Breast epithelium (tissue), 4 donors: ENCODE measurements around the gene TMEM117. TPM values are rescaled to one million over a fixed set of nuclear protein-coding genes. Genes with fewer than 3 reads are reported as not detected.

Source experiments
- DNase-seq, 2 donors: peaks; one replicate each; pipeline ENCODE4 v3.0.0-alpha.2; 2019; ENCODE audit warnings: low spot score in 2 of 2
- H3K27ac ChIP-seq, 2 donors: fragments of 200-600 bp; sonication (generic) in 1 of 2; one replicate each; pipeline ENCODE4 v1.5.1; 2016 to 2019; ENCODE audit warnings: mild to moderate bottlenecking in 1 of 2
- H3K27me3 ChIP-seq, 2 donors: fragments of 200-600 bp; sonication (generic) in 1 of 2; one replicate each; pipeline versions ENCODE4 v1.5.1 to v1.6.0; 2017 to 2019; ENCODE audit warnings: control low read depth in 1 of 2, mild to moderate bottlenecking in 1 of 2
- H3K36me3 ChIP-seq: fragments of 200-600 bp; one replicate; pipeline ENCODE4 v1.5.1; 2019
- H3K4me1 ChIP-seq, 2 donors: fragments of 200-600 bp; sonication (generic); one replicate each; pipeline ENCODE4 v1.5.1; 2016 to 2019; ENCODE audit warnings: control low read depth in 1 of 2
- H3K4me3 ChIP-seq, 3 donors: fragments of 200-600 bp; sonication (generic); 1 replicate in 2 of 3; 2 replicates in 1 of 3; pipeline ENCODE4 v1.5.1; 2016 to 2019; ENCODE audit warnings: mild to moderate bottlenecking in 3 of 3, moderate library complexity in 2 of 3
- H3K9me3 ChIP-seq, 2 donors: fragments of 200-600 bp; sonication (generic) in 1 of 2; one replicate each; pipeline ENCODE4 v1.5.1; 2016 to 2019; ENCODE audit warnings: control low read depth in 1 of 2
- CTCF ChIP-seq, 3 donors: fragments of 450-650 bp; IDR thresholded peaks; one replicate each; pipeline ENCODE4 v1.5.1; 2016 to 2017; ENCODE audit warnings: antibody characterized with exemption in 3 of 3, mild to moderate bottlenecking in 3 of 3, moderate library complexity in 3 of 3
- POLR2A ChIP-seq: fragments of 450-650 bp; IDR thresholded peaks from one replicate; pipeline ENCODE4 v1.6.1; 2016; ENCODE audit warnings: antibody characterized with exemption, mild to moderate bottlenecking, moderate library complexity
- POLR2AphosphoS5 ChIP-seq, 3 donors: sonication (generic); formaldehyde crosslinking; IDR thresholded peaks; one replicate each; pipeline ENCODE4 v1.6.1; 2017; ENCODE audit warnings: antibody characterized with exemption in 3 of 3
- intact Hi-C: fragments of 100-400 bp; cut with DNase I; formaldehyde crosslinking; loops from one replicate; pipeline ENCODE4 v1.15.1; 2023; ENCODE audit warnings: low total_unique reads
- total RNA-seq, 3 donors: library from RNA; depleted of rRNA; stranded (reverse); fragments of >200 nt; gene quantifications; one replicate each; pipeline ENCODE4 v1.1.0, GENCODE V29; 2016

TMEM117 gene
- total RNA-seq, 3 donors from 2014 or later: 6.1 to 17.1 (median 7.2) TPM

GRCh38 chr12:43930032-43930431 is 94.2 kb downstream of the TMEM117 start:
- H3K9me3 ChIP-seq: peaks cover 7 to 10% of the 10 kb centered on the region in 2 donors
- intact Hi-C loops: no loop called here
- TF ChIP-seq POLR2AphosphoS5 (IDR thresholded peaks at IDR 0.05) (no peak), CTCF (IDR thresholded peaks at IDR 0.05) (no peak), POLR2A (no peak)
- no peaks in the 10 kb centered on the region for H3K4me1 ChIP-seq
- H3K27me3 ChIP-seq: no peaks in the 10 kb centered on the region
- H3K27ac ChIP-seq: no peak overlapping the region
- no peak overlapping the region for H3K4me3 ChIP-seq
- no peaks in the 10 kb centered on the region for H3K36me3 ChIP-seq
- DNase-seq: no peak

- no peak for TF ChIP-seq POLR2AphosphoS5 (IDR thresholded peaks at IDR 0.05)
- no peak for TF ChIP-seq POLR2A
- no peak for TF ChIP-seq CTCF (IDR thresholded peaks at IDR 0.05)
- H3K9me3 ChIP-seq: peaks cover 7 to 10% of the 10 kb centered on the region in 2 donors
- no peaks in the 10 kb centered on the region for H3K36me3 ChIP-seq
- intact Hi-C loops: no loop called here
- no peak overlapping the region for H3K27ac ChIP-seq
- H3K4me3 ChIP-seq: no peak overlapping the region
- no peak for DNase-seq
- H3K27me3 ChIP-seq: no peaks in the 10 kb centered on the region
- no peaks in the 10 kb centered on the region for H3K4me1 ChIP-seq
Observed at GRCh38 chr12:43931187-43931586, 95.3 kb downstream of the TMEM117 start.

GRCh38 chr12:43935581-43935980 is 99.7 kb downstream of the TMEM117 start:
- H3K9me3 ChIP-seq: peaks cover 6 to 9% of the 10 kb centered on the region in 2 donors
- intact Hi-C loops: no loop called here
- H3K27me3 ChIP-seq: no peaks in the 10 kb centered on the region
- no peaks in the 10 kb centered on the region for H3K36me3 ChIP-seq
- no peak overlapping the region for H3K4me3 ChIP-seq
- no peak overlapping the region for H3K27ac ChIP-seq
- DNase-seq: no peak
- H3K4me1 ChIP-seq: no peaks in the 10 kb centered on the region
- no peak for TF ChIP-seq POLR2A
- no peak for TF ChIP-seq CTCF (IDR thresholded peaks at IDR 0.05)
- no peak for TF ChIP-seq POLR2AphosphoS5 (IDR thresholded peaks at IDR 0.05)

- DNase-seq: no peak
- intact Hi-C loops: no loop called here
- no peaks in the 10 kb centered on the region for H3K27me3 ChIP-seq
- H3K4me3 ChIP-seq: no peak overlapping the region
- no peaks in the 10 kb centered on the region for H3K4me1 ChIP-seq
- no peaks in the 10 kb centered on the region for H3K9me3 ChIP-seq
- no peaks in the 10 kb centered on the region for H3K36me3 ChIP-seq
- H3K27ac ChIP-seq: no peak overlapping the region
- TF ChIP-seq POLR2AphosphoS5 (IDR thresholded peaks at IDR 0.05) (no peak), CTCF (IDR thresholded peaks at IDR 0.05) (no peak), POLR2A (no peak)
Observed at GRCh38 chr12:43937947-43938346, 102.1 kb downstream of the TMEM117 start.

- Histone ChIP-seq H3K27me3 (no peaks in the 10 kb centered on the region), H3K9me3 (no peaks in the 10 kb centered on the region), H3K4me3 (no peak overlapping the region), H3K27ac (no peak overlapping the region), H3K36me3 (no peaks in the 10 kb centered on the region), H3K4me1 (no peaks in the 10 kb centered on the region)
- TF ChIP-seq POLR2AphosphoS5 (IDR thresholded peaks at IDR 0.05): no peak
- no peak for TF ChIP-seq CTCF (IDR thresholded peaks at IDR 0.05)
- no peak for TF ChIP-seq POLR2A
- intact Hi-C loops: no loop called here
- no peak for DNase-seq
Observed at GRCh38 chr12:43942379-43942778, 106.5 kb downstream of the TMEM117 start.
